Measurements from ENCODE around the gene PRKN.

DNA sequence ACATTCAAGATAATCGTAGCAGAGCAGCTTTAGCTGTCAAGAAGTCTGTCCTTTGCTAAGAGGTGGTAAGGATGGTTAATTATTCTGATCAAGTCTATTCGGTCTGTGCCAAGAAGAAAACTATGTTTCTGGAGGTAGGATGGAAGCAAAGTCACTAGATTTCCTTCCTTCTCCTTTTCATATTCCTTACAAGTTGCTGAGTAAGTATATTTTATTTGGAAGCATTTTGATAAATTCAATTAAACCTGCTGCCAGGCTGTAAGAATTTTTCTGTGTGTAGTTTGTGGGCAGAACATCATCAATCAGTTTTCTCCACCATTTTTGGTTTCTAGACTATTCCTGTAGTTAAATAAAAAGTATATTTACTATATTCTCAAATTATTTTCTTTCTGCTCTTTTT lies 311.3 kb downstream of the PRKN start:
- TF ChIP-seq POLR2A (IDR thresholded peaks at IDR 0.05), result no peak
- TF ChIP-seq, protein P1, sequence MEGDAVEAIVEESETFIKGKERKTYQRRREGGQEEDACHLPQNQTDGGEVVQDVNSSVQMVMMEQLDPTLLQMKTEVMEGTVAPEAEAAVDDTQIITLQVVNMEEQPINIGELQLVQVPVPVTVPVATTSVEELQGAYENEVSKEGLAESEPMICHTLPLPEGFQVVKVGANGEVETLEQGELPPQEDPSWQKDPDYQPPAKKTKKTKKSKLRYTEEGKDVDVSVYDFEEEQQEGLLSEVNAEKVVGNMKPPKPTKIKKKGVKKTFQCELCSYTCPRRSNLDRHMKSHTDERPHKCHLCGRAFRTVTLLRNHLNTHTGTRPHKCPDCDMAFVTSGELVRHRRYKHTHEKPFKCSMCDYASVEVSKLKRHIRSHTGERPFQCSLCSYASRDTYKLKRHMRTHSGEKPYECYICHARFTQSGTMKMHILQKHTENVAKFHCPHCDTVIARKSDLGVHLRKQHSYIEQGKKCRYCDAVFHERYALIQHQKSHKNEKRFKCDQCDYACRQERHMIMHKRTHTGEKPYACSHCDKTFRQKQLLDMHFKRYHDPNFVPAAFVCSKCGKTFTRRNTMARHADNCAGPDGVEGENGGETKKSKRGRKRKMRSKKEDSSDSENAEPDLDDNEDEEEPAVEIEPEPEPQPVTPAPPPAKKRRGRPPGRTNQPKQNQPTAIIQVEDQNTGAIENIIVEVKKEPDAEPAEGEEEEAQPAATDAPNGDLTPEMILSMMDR (IDR thresholded peaks at IDR 0.05), result no peak
